AG04450 (cell line): Measurements from ENCODE around the gene CASK. TPM values are rescaled to one million over a fixed set of nuclear protein-coding genes. Genes with fewer than 3 reads are reported as not detected.

Source experiments
- CTCF ChIA-PET: fragments of 300-600, 350-600 bp; formaldehyde crosslinking; extraction: SDS; loops from one replicate; lab custom pipeline; 2022; ENCODE audit warnings: antibody characterized with exemption, inconsistent platforms; lab: Charles Lee
- POLR2A ChIA-PET: fragments of 350-600 bp; formaldehyde crosslinking; extraction: SDS; loops from one replicate; lab custom pipeline; 2021; ENCODE audit warnings: antibody characterized with exemption, inconsistent platforms; lab: Yijun Ruan, JAX
- DNase-seq: peaks from one replicate; pipeline ENCODE4 v3.0.0-alpha.2; 2011; ENCODE audit warnings: low read depth, low spot score
- H3K27ac ChIP-seq: one replicate; pipeline ENCODE4 v1.5.1; 2012; ENCODE audit warnings: low read depth, low read length, control low read depth
- H3K27me3 ChIP-seq: one replicate; pipeline ENCODE4 v1.6.0; 2012; ENCODE audit warnings: low read length; ENCODE audit not compliant: control insufficient read depth, insufficient read depth
- H3K4me3 ChIP-seq: 2 replicates; pipeline ENCODE4 v1.5.1; 2011; ENCODE audit warnings: mild to moderate bottlenecking, low read depth, low read length, control low read depth
- H3K9me3 ChIP-seq: 2 replicates; pipeline ENCODE4 v1.5.1; 2012; ENCODE audit warnings: low read length; ENCODE audit not compliant: control insufficient read depth, insufficient read depth
- polyA plus RNA-seq: library from polyadenylated mRNA; depleted of rRNA; stranded (reverse); fragments of >200 nt; gene quantifications from 2 replicates; pipeline ENCODE4 v1.2.3, GENCODE V29; 2011
- TF ChIP-seq, protein P1 (sequence below): IDR thresholded peaks from 2 replicates; pipeline ENCODE4 v1.5.1; 2011; ENCODE audit warnings: low read depth, low read length, control low read depth, inconsistent platforms

Gene CASK
- polyA plus RNA-seq, 1 experiment = 30.0 TPM

DNA sequence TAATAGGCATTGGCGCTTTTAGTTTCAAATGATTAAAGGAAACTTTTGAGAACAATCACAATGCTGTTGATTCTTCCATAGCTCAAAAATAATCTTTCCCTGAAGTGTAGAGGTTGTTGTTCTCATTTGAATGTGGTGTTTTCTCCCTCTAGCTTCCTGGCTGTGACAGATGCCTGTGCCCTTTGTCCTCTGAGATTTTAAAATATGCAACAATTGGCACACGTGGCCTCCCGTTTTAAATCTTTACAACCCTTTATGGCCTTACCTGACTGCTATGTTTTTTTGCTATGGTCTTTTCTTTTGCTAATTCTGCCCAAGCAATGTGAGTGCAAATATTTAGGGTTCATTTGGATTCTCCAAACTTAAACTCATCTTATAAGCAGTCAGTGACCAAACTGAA lies 22.9 kb upstream of the CASK start:
- CTCF ChIA-PET = no interaction called here
- H3K4me3 ChIP-seq = no peak overlapping the region
- H3K27ac ChIP-seq = no peak overlapping the region
- no peak for DNase-seq
- TF ChIP-seq, protein P1, sequence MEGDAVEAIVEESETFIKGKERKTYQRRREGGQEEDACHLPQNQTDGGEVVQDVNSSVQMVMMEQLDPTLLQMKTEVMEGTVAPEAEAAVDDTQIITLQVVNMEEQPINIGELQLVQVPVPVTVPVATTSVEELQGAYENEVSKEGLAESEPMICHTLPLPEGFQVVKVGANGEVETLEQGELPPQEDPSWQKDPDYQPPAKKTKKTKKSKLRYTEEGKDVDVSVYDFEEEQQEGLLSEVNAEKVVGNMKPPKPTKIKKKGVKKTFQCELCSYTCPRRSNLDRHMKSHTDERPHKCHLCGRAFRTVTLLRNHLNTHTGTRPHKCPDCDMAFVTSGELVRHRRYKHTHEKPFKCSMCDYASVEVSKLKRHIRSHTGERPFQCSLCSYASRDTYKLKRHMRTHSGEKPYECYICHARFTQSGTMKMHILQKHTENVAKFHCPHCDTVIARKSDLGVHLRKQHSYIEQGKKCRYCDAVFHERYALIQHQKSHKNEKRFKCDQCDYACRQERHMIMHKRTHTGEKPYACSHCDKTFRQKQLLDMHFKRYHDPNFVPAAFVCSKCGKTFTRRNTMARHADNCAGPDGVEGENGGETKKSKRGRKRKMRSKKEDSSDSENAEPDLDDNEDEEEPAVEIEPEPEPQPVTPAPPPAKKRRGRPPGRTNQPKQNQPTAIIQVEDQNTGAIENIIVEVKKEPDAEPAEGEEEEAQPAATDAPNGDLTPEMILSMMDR = no peak
- H3K9me3 ChIP-seq = no peaks in the 10 kb centered on the region
- peaks cover 3% of the 10 kb centered on the region for H3K27me3 ChIP-seq
- POLR2A ChIA-PET = no interaction called here

DNA sequence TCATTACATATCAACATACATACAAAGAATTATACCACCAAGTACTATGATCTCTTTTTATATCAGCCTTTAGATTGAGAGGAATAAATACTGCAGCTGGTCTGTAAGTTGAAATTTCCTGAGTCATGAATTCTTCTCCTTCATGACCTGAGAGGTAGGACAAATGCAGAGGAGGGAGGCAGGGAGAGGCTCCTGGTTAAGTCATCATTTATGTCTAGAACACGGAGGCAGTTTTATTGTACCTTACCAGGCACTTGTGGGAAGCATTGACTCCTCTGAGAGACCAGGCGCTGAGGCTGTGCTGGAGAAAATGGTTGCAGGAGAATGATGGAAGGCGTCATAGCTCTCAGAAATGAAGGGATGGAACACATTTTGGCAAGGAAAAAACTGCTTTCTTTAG lies 12.5 kb upstream of the CASK start:
- H3K27ac ChIP-seq = no peak overlapping the region
- CTCF ChIA-PET = no interaction called here
- POLR2A ChIA-PET = no interaction called here

DNA sequence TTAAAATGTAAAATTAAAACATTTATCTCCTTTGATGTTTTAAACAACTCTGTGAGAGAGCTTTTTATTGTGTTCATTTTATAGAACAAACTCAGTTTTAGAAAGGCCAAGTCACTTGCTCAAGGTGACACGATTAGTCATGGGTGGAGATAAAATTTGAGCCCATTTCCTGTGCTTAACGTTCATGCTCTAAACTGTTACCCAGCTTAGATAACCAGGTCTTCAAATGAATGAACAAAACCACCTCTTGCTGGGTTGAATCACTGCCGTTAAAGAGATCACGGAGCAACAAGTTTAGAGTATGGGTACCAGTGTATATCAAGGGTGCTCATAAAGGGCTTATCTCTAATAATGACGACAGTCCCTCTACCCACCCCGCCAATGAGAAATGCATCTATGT lies 10.2 kb upstream of the CASK start:
- no peaks in the 10 kb centered on the region for H3K27me3 ChIP-seq
- TF ChIP-seq, protein P1 = no peak
- ChIA-PET CTCF (no interaction called here), POLR2A (no interaction called here)
- no peak overlapping the region for H3K27ac ChIP-seq
- no peaks in the 10 kb centered on the region for H3K9me3 ChIP-seq
- no peak for DNase-seq
- H3K4me3 ChIP-seq = no peak overlapping the region

More for the DNA sequence above, 12.5 kb upstream of the CASK start:
- H3K4me3 ChIP-seq = no peak overlapping the region
- H3K9me3 ChIP-seq = no peaks in the 10 kb centered on the region
- no peaks in the 10 kb centered on the region for H3K27me3 ChIP-seq
- DNase-seq = no peak
- TF ChIP-seq, protein P1 = no peak

DNA sequence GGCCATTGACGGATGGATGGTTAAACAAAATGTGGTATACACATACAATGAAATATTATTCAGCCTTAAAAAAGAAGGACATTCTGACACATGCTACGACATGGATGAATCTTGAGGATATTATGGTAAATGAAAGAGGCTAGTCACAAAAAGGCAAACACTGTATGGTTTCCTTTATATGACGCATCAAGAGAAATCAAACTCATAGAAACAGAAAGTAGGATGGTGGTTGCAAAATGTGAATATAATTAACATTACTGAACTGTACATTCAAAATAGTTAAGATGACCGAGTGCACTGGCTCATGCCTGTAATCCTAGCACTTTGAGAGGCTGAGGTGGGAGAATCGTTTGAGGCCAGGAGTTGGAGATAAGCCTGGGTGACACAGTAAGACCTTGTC lies 9.5 kb upstream of the CASK start:
- no peaks in the 10 kb centered on the region for H3K9me3 ChIP-seq
- TF ChIP-seq, protein P1 = no peak
- no peak for DNase-seq
- no peak overlapping the region for H3K27ac ChIP-seq
- CTCF ChIA-PET = no interaction called here
- H3K27me3 ChIP-seq = no peaks in the 10 kb centered on the region
- POLR2A ChIA-PET = no interaction called here
- H3K4me3 ChIP-seq = no peak overlapping the region

DNA sequence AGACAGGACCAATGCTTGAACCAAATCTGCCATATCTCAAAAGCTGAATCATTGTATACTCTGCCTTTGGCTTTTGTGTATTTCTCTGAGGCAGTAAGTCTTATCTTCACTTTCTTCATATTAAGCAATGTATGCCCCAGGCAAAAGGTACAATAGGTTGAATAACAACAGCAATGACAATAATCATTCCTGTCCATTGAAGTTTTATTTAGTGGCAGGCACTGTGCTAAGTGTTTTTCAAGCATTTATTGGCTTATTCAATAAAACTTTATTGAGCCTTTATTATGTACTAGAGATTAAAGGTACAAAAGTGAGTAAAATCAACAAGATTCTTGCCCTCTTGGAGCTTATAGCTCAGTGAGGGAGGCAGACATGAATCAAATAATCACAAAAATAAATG lies 8.2 kb upstream of the CASK start:
- Histone ChIP-seq H3K9me3 (no peaks in the 10 kb centered on the region), H3K27me3 (peaks cover 2% of the 10 kb centered on the region), H3K27ac (no peak overlapping the region), H3K4me3 (no peak overlapping the region)
- TF ChIP-seq, protein P1 = no peak
- ChIA-PET CTCF (no interaction called here), POLR2A (no interaction called here)
- no peak for DNase-seq
